PFSK-1 (cell line): ENCODE measurements around the gene CDC7.

Experiments used
- FOXP2 ChIP-seq: optimal IDR thresholded peaks from 2 replicates; pipeline ENCODE3; 2011; ENCODE audit warnings: borderline replicate concordance, control low read depth, inconsistent platforms; ENCODE audit not compliant: insufficient read depth; ENCODE audit errors: extremely low read length, extremely low read depth
- POLR2AphosphoS5 ChIP-seq: IDR thresholded peaks from 2 replicates; pipeline ENCODE4 v1.6.1; 2012; ENCODE audit warnings: low read depth, mild to moderate bottlenecking, control low read depth, low read length, moderate library complexity
- REST ChIP-seq, 2 experiments: IDR thresholded peaks; 2 replicates each; pipeline versions ENCODE4 v1.6.1 to v1.8.0; 2011 to 2012; ENCODE audit warnings: low read depth in 2 of 2, low read length in 2 of 2, control low read depth in 1 of 2, inconsistent platforms in 1 of 2, mild to moderate bottlenecking in 1 of 2, moderate library complexity in 1 of 2; ENCODE audit not compliant: insufficient read depth in 1 of 2
- SIN3A ChIP-seq: IDR thresholded peaks from 2 replicates; pipeline ENCODE4 v1.6.1; 2012; ENCODE audit warnings: mild to moderate bottlenecking, low read length, moderate library complexity, borderline replicate concordance; ENCODE audit not compliant: insufficient read depth
- TAF1 ChIP-seq: IDR thresholded peaks from 2 replicates; pipeline ENCODE4 v1.6.1; 2012; ENCODE audit warnings: low read length, control low read depth, borderline replicate concordance; ENCODE audit not compliant: insufficient read depth

Gene CDC7

GRCh38 chr1:91506071-91506470 is 5.4 kb downstream of the CDC7 start:
- TF ChIP-seq POLR2AphosphoS5 (no peak), FOXP2 (no peak), REST (IDR thresholded peaks at IDR 0.05; ENCODE audit: insufficient read depth in 1 of 2, low read depth in 2 of 2, low read length in 2 of 2) (no peak), TAF1 (no peak)

GRCh38 chr1:91507328-91507727 is 6.7 kb downstream of the CDC7 start:
- TF ChIP-seq REST (IDR thresholded peaks at IDR 0.05; ENCODE audit: insufficient read depth in 1 of 2, low read depth in 2 of 2, low read length in 2 of 2) (no peak), FOXP2 (no peak), SIN3A (no peak), POLR2AphosphoS5 (no peak), TAF1 (no peak)

GRCh38 chr1:91510754-91511153 is 10.1 kb downstream of the CDC7 start:
- TF ChIP-seq TAF1, result no peak
- TF ChIP-seq REST (IDR thresholded peaks at IDR 0.05; ENCODE audit: insufficient read depth in 1 of 2, low read depth in 2 of 2, low read length in 2 of 2), result no peak
- TF ChIP-seq FOXP2, result no peak
- TF ChIP-seq POLR2AphosphoS5, result no peak
- TF ChIP-seq SIN3A, result no peak

- TF ChIP-seq POLR2AphosphoS5 (no peak), REST (IDR thresholded peaks at IDR 0.05; ENCODE audit: insufficient read depth in 1 of 2, low read depth in 2 of 2, low read length in 2 of 2) (no peak), SIN3A (no peak), FOXP2 (no peak), TAF1 (no peak)
Measured at GRCh38 chr1:91511386-91511785, 10.7 kb downstream of the CDC7 start.

- no peak for TF ChIP-seq FOXP2
- TF ChIP-seq POLR2AphosphoS5, result no peak
- no peak for TF ChIP-seq SIN3A
- TF ChIP-seq REST (IDR thresholded peaks at IDR 0.05; ENCODE audit: insufficient read depth in 1 of 2, low read depth in 2 of 2, low read length in 2 of 2), result no peak
- TF ChIP-seq TAF1, result no peak
Measured at GRCh38 chr1:91513160-91513559, 12.5 kb downstream of the CDC7 start.
